GM21825 (cell line): ENCODE measurements around the gene REC8.

Source experiments
- ATAC-seq: cut with Tn5 transposase; IDR thresholded peaks from one replicate; pipeline ENCODE4 v1.9.1; 2021; ENCODE audit warnings: mild to moderate bottlenecking, moderate library complexity; ENCODE audit not compliant: unreplicated experiment

REC8 gene, protein sequence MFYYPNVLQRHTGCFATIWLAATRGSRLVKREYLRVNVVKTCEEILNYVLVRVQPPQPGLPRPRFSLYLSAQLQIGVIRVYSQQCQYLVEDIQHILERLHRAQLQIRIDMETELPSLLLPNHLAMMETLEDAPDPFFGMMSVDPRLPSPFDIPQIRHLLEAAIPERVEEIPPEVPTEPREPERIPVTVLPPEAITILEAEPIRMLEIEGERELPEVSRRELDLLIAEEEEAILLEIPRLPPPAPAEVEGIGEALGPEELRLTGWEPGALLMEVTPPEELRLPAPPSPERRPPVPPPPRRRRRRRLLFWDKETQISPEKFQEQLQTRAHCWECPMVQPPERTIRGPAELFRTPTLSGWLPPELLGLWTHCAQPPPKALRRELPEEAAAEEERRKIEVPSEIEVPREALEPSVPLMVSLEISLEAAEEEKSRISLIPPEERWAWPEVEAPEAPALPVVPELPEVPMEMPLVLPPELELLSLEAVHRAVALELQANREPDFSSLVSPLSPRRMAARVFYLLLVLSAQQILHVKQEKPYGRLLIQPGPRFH

DNA sequence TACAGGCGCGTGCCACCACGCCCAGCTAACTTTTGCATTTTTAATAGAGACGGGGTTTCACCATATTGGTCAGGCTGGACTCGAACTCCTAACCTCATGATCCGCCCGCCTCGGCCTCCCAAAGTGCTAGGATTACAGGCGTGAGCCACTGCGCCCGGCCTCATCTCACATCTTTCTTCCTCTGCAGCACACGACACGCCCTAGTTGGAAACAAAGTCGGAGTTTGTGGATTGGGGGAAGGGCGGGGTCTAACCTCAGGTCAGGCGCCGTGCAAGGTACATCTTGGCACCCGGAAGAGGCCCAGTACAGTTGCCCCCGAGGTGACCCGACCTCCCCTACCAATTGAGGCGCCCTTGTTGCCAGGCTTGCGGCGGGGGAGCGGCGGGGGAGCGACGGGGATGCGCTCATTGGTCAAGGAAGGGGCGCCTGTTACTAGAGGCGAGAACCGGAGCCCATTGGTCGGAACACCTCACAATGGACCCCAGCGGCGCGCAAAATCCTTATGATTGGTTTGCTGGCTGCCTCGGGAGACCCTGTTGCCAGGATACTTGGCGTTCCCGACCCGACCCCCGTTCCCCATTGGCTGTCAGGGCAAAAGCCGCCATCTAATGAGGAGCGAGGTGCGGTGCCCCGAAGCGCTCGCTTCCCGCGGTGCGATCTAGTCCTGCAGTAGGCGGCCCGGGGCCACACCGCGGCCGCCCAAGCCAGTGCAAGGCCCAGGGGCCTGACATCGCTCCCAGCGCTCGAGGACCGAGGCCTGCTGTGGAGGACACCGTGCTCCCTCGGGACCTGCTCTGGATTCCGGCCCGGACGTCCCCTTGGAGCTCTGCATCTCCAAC, at the start of gene REC8:
Gene REC8 (plus strand): TSS at position 659 of the 839 bp plus-strand sequence. CDS start 473 bp downstream, outside the sequence.
- peak; percentile 81 for ATAC-seq

DNA sequence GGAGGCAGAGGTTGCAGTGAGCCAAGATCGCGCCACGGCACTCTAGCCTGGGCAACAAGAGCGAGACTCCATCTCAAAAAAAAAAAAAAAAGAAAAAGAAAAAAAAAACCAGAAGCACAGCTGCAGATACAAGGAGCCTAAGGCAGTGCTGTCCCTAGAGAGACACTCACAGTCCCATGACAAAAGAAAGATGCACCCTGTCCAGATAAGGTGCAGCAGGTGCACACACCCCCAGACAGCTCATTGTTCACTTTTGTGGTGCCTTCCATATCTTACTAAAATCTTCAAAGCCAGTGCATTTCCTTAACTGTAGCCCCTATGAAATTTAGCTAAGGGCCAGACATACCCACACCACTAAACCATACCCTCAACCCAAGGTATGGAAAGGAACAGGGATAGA, 49.5 kb upstream of the REC8 start:
- no peak for ATAC-seq

DNA sequence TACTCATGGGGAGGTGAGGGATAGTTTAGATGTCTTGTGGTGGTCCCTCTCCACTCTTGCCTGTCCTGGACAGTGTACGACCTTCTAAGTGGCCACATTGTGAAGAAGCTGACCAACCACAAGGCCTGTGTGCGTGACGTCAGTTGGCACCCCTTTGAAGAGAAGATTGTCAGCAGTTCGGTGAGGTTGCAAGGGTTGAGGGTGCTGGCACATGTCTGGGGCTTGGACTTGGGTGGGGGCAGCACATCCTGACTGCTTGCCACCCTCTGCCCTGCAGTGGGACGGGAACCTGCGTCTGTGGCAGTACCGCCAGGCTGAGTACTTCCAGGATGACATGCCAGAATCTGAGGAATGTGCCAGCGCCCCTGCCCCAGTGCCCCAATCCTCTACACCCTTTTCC, 49.0 kb upstream of the REC8 start:
- ATAC-seq, result no peak

DNA sequence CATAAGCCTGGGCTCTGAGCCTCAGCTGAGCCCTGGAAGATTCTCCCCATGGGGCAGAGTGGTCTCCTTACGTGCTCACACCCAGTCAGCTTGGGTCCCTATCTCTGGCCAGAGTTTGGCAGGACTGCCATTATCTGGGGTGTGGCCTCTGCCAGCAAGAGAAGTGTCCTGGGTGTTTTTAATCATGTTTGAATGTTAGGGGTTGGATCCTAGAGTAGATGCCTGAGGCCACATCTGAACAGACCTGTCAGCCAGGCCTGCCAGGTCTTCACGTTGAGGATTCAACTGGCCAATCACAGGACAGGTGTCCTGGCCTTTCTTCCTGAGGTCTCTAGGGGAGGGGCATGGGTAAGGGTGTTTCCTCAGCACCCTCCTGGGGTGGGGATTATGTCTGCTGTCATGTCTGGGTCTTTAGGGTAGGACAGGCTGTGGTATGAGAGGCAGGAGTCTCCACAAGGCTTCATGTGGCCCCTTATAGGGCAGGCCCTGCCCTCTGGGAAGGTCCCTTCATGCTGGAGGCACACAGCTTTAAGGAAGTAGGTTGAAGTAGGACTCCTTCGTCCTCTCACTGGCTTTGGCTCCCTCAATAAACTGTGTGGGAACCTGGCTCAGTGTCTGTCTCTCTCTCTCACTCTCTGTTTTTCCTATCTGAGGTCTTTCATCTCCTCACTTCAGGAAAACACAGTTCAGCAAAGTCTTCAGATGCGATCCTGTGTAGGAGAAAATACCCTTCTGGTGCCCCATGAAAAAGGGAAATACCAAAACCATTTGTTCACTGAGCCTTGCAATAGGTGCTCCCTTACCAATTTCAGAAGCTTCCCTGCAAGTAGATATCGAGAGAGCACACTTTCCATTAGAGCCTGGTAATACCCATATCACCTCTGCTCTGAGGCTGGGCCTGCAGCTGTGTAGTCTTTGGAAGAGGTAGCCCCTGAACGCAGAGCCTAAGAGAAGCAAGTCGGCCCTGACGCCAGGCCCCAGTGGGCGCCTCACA, 48.2 kb upstream of the REC8 start:
- ATAC-seq, result peak; percentile 67

DNA sequence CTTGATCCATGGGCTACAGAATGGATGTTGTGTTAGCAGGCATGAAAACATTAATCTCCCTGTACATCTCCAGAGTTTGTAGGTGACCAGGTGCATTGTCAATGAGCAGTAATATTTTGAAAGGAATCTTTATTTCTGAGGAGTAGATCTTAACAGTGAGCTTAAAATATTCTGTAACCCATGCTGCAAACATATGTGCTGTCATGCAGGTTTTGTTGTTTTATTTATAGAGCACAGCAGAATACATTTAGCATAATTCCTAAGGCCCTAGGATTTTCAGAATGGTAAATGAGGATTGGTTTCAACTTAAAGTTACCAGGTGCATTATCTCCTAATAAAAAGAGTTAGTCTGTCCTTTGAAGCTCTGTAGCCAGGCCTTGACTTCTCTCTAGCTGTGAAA, 44.9 kb upstream of the REC8 start:
- ATAC-seq, result no peak

DNA sequence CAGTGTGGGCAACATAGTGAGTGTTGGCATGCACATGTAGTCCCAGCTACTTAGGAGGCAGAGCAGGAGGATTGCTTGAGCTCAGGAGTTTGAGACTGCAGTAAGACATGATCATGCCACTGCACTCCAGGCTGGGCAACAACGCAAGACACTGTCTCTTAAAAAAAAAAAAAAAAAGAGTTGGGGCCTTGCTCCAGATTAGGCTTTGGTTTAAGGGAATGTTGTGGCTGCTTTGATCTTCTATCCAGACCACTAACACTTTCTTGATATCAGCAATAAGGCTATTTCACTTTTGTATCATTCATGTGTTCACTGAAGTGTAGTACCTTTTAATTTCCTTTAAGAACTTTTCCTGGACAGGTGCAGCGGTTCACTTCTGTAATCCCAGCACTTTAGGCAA, 44.2 kb upstream of the REC8 start:
- no peak for ATAC-seq

DNA sequence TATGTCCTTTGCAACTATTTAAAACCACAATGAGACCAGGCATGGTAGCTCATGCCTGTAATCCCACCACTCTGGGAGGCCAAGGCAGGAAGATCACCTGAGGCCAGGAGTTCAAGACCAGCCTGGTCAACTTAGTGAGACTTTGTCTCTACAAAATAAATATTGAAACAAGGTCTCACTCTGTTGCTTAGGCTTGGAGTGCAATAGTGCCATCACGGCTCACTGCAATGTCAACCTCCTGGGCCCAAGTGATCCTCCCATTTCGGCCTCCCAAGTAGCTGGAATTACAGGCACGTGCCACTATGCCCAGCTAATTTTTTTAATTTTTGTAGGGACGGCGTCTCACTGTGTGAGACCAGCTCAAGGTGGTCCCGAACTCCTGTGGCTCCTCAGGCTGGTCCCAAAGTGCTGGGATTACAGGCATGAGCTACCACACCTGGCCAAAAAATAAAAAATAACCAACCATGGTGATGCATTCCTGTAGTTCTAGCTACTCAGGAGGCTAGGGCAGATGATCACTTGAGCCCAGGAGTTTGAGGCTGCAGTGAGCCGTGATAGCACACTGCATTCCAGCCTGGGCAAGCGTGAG, 42.4 kb upstream of the REC8 start:
- ATAC-seq, result no peak

DNA sequence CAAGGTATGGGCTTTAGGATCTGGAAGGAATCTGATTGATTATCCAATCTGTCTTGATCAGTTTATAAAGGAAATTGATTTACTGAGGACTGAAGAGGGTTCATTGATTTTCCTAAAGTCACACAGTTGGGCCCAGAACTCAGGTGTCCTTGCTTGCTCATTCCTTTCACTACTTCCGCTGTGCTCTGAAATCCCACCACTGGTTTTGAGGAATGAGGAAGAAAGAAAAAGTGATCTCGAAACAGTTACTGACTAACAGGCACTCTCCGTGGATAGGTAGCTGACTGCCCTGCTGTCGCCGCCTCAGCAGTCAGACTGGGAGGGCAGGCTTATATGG, 41.5 kb upstream of the REC8 start, which contains the start of gene FITM1:
Gene FITM1 (plus strand): TSS at position 280 of the 337 bp plus-strand sequence. CDS start 905 bp downstream, outside the sequence.
- ATAC-seq, result no peak

DNA sequence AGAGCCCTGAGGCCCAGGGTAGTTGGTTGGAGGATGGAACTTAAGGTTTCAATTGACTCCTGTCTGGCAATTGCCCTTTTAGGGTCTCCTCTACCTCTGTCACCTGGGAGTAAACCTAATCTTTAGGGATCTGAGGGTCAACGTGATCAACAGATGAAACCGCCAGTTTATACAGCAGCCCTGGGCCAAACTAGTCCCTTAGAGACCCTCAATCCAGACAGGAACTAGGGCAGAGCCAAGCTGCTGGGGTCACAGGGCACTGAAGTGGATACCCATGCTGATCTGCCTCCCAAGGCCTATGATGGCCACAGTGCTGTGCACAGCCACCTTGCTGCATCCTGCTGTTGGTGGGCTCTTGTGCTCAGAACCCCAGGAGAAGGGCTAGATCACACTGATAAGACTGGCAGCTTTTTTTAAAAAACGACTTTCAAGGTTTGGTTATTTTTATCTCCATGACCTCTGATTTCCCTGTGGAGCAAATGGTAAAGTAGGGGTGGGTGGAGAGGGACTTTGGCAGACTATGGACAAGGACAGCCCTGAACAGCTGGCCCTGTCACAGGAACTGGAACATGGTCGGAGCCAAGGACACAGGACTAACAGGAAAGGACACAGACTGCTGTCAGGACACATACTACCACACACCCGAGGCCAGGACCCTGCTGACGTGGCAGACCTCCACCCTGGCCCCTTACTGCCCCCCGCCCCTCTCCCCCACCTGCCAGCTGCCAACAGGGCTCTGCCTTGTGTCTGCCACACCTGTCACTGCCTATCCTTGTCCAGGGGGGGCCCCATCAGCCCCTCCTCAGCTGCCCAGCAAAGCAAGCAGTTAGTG, 40.9 kb upstream of the REC8 start:
- ATAC-seq, result no peak

DNA sequence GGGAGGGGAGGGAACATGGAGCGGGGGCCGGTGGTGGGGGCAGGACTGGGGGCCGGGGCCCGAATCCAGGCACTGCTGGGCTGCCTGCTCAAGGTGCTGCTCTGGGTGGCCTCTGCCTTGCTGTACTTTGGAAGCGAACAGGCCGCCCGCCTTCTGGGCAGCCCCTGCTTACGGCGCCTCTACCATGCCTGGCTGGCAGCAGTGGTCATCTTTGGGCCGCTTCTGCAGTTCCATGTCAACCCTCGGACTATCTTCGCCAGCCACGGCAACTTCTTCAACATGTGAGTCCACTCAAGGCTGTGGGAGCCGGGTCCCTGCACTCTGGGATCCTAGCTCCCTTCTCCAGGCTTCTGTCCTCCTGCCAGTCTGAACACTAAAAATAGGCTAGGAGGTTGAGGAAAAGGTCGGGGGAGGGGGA, 40.3 kb upstream of the REC8 start:
- ATAC-seq, result no peak

DNA sequence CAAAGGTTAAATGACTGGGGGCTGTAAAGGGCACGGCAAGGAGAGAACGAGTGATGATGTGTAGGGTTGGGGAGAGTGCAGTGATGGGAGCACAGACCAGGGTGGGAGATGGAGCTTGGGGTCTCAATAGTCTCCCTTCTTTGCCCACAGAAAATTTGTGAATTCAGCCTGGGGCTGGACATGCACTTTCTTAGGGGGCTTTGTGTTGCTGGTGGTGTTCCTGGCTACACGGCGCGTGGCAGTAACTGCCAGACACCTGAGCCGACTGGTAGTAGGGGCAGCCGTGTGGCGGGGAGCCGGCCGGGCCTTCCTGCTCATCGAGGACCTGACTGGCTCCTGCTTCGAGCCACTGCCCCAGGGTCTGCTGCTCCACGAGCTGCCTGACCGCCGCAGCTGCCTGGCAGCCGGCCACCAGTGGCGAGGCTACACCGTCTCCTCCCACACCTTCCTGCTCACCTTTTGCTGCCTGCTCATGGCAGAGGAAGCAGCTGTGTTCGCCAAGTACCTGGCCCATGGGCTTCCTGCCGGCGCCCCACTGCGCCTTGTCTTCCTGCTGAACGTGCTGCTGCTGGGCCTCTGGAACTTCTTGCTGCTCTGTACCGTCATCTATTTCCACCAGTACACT, 39.7 kb upstream of the REC8 start:
- no peak for ATAC-seq

DNA sequence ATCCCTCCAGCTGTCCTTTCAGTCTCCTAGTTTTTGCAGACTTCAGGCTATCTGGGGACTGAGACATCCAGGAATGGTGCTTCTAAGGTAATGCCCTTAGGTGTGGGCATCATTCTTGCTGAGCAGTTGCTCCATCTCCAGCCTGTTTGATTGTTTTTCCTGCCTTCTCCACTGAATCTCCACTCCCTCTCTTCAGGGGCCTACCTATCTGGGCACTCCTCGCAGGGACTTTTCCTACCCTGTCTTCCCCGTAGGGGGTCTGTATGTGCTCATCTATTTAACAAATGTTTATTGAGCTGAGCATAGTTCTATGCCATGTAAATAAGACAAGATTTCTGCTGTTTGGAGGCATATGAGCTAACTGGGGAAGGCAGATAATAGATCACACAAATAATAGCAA, 38.9 kb upstream of the REC8 start:
- ATAC-seq, result no peak

DNA sequence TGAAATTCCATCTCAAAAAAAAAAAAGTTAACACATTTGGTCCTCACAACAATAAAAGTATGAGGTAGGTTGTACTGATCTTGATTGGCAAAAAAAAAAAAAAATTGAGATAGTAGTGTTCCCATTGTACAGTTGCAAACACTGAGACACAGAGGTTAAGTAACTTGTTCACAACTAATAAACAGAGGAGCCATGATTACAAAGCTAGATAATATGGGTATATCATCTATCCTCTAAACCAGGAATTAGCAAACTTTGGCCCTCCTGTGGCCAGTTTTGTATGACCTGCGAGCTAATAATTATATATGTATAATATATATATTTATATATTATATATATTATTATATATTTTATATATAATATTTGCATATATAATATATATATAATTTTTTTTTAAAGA, 38.1 kb upstream of the REC8 start:
- ATAC-seq, result no peak

DNA sequence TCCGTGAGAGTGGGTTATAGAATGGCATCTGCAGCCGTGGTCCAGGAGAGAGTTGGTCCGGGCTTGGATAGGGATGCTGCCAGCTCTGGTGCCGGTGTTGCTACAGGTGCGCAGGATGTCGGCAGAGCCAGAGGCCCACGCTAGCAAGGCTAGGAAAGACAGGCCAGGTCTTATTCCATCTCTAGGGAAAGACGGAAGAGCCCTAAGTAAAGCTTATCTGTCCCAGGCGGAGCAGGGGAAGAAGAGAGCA, 36.4 kb upstream of the REC8 start:
- no peak for ATAC-seq

DNA sequence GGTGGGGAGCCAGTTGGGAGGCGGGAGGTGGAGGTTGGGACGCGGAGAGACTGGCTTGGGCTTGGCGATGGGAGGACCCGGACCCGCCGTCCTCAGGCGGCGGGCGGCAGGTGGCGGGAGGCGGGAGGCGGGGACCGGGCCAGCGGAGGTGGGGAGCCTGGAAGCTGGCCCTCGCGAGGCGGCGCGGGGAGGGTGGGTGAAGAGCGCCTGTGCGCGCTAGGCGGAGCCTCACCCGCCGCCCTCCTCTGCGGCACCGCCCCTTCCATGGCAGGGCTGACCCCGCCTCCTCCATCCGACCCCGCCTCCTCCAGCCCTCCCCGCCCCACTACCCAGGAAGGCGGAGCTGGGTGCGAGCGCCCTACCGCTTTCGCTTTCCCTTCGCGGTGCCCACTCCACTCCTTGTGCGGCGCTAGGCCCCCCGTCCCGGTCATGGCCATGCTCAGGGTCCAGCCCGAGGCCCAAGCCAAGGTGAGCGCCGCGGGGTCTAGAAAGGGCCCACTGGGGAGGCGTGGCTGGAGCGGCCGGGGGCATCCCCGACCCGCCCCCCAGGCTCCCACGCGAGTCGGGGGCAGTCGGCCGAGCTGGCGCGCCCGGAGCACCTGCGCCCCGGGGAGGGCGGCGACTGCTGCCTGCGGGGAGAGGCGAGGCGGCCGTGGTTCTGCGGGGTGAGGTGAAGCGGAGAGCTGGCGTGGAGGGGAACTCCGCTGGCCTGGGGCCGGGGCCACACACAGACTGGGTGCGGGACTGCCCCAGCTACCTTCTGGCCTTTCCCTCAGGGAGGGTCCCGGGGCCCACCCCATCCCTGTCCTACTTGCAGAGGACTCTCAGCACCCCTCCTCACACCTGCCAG, 35.8 kb upstream of the REC8 start, which contains the start of gene PSME1:
Gene PSME1 (plus strand): TSS at position 361 of the 850 bp plus-strand sequence. CDS start 69 bp downstream, at position 430.
- peak; percentile 84 for ATAC-seq

DNA sequence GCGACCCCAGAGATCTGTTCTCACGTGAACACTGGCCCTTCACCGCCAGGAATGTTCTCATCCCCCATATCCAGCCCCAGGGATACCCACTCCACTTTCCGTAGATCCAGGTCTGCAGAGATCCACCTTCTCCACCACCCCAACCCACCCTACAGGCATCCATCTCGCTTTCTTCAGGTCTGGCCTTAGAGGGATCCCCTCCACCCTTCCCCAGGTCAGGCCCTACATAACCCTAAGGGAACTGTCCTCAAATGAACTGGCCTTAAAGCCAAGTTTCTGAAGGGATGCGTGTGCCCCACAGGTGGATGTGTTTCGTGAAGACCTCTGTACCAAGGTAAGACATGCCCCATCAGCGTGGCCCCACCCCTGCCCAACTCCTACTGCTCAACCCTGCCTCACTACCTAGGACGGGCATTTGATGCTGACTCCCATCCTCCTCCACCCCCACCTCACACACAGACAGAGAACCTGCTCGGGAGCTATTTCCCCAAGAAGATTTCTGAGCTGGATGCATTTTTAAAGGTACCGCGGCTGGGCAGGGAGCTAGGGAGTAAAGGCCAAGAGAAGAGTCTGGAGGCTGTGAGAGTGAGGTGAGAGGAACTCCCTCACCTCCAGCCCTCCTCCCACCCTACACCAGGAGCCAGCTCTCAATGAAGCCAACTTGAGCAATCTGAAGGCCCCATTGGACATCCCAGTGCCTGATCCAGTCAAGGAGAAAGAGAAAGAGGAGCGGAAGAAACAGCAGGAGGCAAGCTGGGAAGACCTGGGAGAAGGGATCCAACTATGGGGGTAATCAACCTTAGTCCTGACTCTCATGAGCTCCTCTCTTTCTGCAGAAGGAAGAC, 35.0 kb upstream of the REC8 start:
- ATAC-seq, result no peak
